ENCODE data around the gene PMPCA. TPM values are rescaled to one million over a fixed set of nuclear protein-coding genes. Genes with fewer than 3 reads are reported as not detected.

PMPCA gene
- total RNA-seq, 3 donors from 2014 or later (not counting 1 experiment from before 2014, with no cell fraction given), result 78.3 to 84.8 (median 79.3) TPM

DNA sequence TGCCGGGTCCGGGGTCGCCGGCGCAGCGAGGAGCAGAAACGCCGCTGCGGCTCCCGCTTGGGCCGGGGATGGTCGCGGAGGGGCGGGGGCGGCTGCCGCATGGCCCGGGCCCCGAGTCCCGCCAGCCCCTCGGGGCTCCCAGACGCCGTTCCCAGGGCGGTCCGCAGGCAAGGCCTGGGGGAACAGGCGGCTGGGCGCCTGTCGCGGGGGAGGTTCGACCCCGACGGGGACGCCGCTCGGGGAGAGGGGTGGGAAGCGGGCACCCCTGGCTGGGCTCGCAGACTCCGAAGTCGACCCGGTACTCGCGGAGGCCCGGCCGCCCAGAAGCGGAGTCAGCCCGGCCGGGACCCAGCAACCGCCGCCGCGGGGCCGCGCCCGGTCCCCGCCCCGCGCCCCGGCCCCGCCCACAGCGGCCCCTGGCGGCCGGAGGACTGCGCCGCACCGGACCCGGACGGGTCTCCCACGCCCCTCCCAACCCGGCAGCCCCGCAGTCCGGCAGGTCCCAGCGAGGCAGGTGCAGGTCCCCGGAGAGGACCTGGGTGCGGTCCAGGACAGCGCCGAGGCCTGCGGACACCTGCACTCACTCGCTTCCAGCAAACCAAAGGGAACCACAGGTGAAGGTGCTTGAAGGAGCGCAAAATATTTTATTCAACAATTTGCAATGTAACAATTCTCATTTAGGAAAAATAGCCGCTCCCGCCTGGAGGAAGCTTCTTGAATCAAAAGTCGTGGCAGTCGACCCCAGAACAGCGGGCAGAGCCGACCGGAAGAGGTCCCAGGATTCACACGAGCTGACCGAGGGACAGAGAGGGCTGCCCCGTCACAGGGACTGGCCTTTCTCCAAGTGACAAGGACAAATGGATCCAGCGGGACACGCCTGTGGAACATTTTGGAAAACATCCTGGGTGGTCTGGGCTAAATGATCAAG is 29.3 kb downstream of the PMPCA start, which contains the start of gene INPP5E:
TSS of gene INPP5E (minus strand) at position 365 of the 928 bp plus-strand sequence. CDS start 426 bp downstream, outside the sequence.
- H3K27ac Mint-ChIP-seq, result peak within 1 kb of the TSS; percentile 35 to 46
- ATAC-seq (peak; percentile 90 to 93 (median 91)), DNase-seq (peak; percentile 89 to 91)
- no peaks in the 10 kb centered on the region for H3K9me3 Mint-ChIP-seq
- Histone ChIP-seq H3K27me3 (ENCODE audit: control insufficient read depth, insufficient read depth, low read length) (no peaks in the 10 kb centered on the region), H3K4me3 (ENCODE audit: low read length) (peak within 1 kb of the TSS; percentile 56), H3K9me3 (ENCODE audit: control insufficient read depth, insufficient read depth, low read length) (no peaks in the 10 kb centered on the region), H3K4me1 (ENCODE audit: control insufficient read depth, insufficient read depth, low read length) (peaks cover 29% of the 10 kb centered on the region), H3K27ac (ENCODE audit: low read length) (no peak within 1 kb of the TSS), H3K36me3 (ENCODE audit: control insufficient read depth, insufficient read depth, low read length) (peaks cover 30% of the 10 kb centered on the region)
- H3K4me3 Mint-ChIP-seq, result peak within 1 kb of the TSS; percentile 71
- H3K27me3 Mint-ChIP-seq (ENCODE audit: low read depth in 2 of 2), result no peaks in the 10 kb centered on the region
- TF ChIP-seq, protein P1, sequence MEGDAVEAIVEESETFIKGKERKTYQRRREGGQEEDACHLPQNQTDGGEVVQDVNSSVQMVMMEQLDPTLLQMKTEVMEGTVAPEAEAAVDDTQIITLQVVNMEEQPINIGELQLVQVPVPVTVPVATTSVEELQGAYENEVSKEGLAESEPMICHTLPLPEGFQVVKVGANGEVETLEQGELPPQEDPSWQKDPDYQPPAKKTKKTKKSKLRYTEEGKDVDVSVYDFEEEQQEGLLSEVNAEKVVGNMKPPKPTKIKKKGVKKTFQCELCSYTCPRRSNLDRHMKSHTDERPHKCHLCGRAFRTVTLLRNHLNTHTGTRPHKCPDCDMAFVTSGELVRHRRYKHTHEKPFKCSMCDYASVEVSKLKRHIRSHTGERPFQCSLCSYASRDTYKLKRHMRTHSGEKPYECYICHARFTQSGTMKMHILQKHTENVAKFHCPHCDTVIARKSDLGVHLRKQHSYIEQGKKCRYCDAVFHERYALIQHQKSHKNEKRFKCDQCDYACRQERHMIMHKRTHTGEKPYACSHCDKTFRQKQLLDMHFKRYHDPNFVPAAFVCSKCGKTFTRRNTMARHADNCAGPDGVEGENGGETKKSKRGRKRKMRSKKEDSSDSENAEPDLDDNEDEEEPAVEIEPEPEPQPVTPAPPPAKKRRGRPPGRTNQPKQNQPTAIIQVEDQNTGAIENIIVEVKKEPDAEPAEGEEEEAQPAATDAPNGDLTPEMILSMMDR (IDR thresholded peaks at IDR 0.05), result peak; percentile 66
- intact Hi-C loops (cut with micrococcal nuclease), result no loop called here
- peaks cover 14 to 30% of the 10 kb centered on the region in 2 donors for H3K4me1 Mint-ChIP-seq
- peaks cover 7% of the 10 kb centered on the region for H3K36me3 Mint-ChIP-seq
- 11% methylated on average over 90 of the region's 90 CpGs for WGBS (ENCODE audit: insufficient coverage)

DNA sequence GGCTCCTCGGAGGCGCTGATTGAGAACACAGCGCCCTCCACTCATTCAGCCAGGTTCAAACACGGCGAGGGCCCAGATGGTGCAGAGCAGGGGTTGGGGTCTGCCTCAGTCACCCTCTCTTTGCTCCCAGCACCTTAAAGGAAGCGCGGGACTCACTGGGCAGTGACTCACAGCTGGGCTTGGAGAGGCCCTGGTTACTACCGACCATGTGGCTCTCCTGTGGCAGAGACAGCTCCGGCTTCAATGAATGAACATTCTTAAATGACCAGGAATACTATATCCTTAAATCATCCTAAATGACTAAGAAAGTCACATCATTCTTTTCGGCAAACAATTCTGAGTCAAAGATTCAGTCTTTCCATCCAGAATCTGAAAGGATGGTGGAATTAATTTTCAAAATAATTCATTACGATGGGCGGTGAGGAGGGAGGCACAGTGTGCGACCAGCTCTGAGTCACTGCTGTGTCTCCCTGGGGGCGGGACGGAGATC is 30.8 kb downstream of the PMPCA start:
- intact Hi-C loops (cut with micrococcal nuclease), result no loop called here
- H3K4me3 Mint-ChIP-seq, result peak overlapping the region; percentile 71
- H3K27me3 Mint-ChIP-seq (ENCODE audit: low read depth in 2 of 2), result no peaks in the 10 kb centered on the region
- 98% methylated on average over 15 of the region's 15 CpGs for WGBS (ENCODE audit: insufficient coverage)
- Histone ChIP-seq H3K27me3 (ENCODE audit: control insufficient read depth, insufficient read depth, low read length) (no peaks in the 10 kb centered on the region), H3K4me1 (ENCODE audit: control insufficient read depth, insufficient read depth, low read length) (peaks cover 26% of the 10 kb centered on the region), H3K36me3 (ENCODE audit: control insufficient read depth, insufficient read depth, low read length) (peaks cover 42% of the 10 kb centered on the region), H3K4me3 (ENCODE audit: low read length) (no peak overlapping the region), H3K9me3 (ENCODE audit: control insufficient read depth, insufficient read depth, low read length) (no peaks in the 10 kb centered on the region), H3K27ac (ENCODE audit: low read length) (no peak overlapping the region)
- H3K4me1 Mint-ChIP-seq, result peaks cover 10 to 25% of the 10 kb centered on the region in 2 donors
- no peaks in the 10 kb centered on the region for H3K9me3 Mint-ChIP-seq
- DNase-seq (no peak), ATAC-seq (no peak)
- TF ChIP-seq, protein P1 (IDR thresholded peaks at IDR 0.05), result no peak
- H3K27ac Mint-ChIP-seq, result peak overlapping the region in 1 of 2 donors; percentile 46
- peaks cover 7% of the 10 kb centered on the region for H3K36me3 Mint-ChIP-seq

DNA sequence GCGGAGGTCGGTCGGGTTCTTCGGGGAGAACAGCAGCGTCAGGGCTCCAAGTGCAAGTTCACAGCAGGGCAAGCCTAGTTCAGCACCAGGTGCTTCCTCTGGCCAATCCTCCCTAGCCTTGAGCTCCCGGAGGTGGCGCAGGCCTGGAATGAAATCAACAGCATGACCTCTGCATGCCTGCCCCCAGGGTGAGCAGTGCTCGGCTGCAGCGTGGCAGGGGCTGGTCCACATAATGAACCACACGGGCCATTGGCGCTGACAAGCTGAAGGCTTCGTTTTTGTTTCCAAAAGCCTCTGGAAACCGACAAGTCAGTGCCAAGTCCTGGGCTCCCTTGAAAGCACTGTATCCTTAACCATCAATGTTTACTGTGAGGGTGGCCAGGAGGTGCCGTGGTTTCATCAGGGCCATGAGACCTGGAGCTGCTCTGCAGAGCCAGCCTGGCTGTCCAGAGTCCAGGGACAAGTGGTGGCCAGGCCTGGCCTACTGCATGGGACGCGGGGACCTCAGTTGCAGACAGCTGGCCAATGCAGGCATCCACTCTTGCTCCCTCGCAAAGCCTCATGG is 31.3 kb downstream of the PMPCA start:
- no peak for ATAC-seq
- DNase-seq, result no peak
- Mint-ChIP-seq H3K4me3 (no peak overlapping the region), H3K4me1 (peaks cover 8 to 19% of the 10 kb centered on the region in 2 donors), H3K27ac (no peak overlapping the region), H3K27me3 (ENCODE audit: low read depth in 2 of 2) (no peaks in the 10 kb centered on the region), H3K9me3 (no peaks in the 10 kb centered on the region), H3K36me3 (peaks cover 12% of the 10 kb centered on the region)
- H3K36me3 ChIP-seq (ENCODE audit: control insufficient read depth, insufficient read depth, low read length), result peaks cover 46% of the 10 kb centered on the region
- TF ChIP-seq, protein P1 (IDR thresholded peaks at IDR 0.05), result no peak
- H3K4me3 ChIP-seq (ENCODE audit: low read length), result no peak overlapping the region
- intact Hi-C loops (cut with micrococcal nuclease), result no loop called here
- no peaks in the 10 kb centered on the region for H3K9me3 ChIP-seq (ENCODE audit: control insufficient read depth, insufficient read depth, low read length)
- peaks cover 25% of the 10 kb centered on the region for H3K4me1 ChIP-seq (ENCODE audit: control insufficient read depth, insufficient read depth, low read length)
- no peaks in the 10 kb centered on the region for H3K27me3 ChIP-seq (ENCODE audit: control insufficient read depth, insufficient read depth, low read length)
- 96% methylated on average over 17 of the region's 17 CpGs for WGBS (ENCODE audit: insufficient coverage)
- no peak overlapping the region for H3K27ac ChIP-seq (ENCODE audit: low read length)

Data from natural killer cell (primary cell).